SU-DHL-6 (cell line): ENCODE measurements around the gene TP63.

ENCODE experiments used
- CTCF ChIP-seq: fragments of 200-600 bp; sonication (generic); IDR thresholded peaks from one replicate; pipeline ENCODE4 v1.5.1; 2017; ENCODE audit warnings: antibody characterized with exemption, mild to moderate bottlenecking, low read length, moderate library complexity; ENCODE audit not compliant: insufficient read depth, poor library complexity, severe bottlenecking
- EZH2phosphoT487 ChIP-seq: fragments of 200-600 bp; sonication (generic), shearing (Covaris generic); conservative IDR thresholded peaks from 2 replicates; pipeline ENCODE4 v1.6.1; 2018; ENCODE audit warnings: mild to moderate bottlenecking, antibody characterized with exemption, low read length, moderate library complexity, mixed read lengths

- TF ChIP-seq CTCF (no peak), EZH2phosphoT487 (no peak)
These were observed 231.8 kb downstream of the TP63 start for GRCh38 chr3:189863031-189863430.
